GM20000 (cell line): ENCODE measurements around the gene ADAMTS19.

Experiments
- DNase-seq: peaks from one replicate; pipeline ENCODE4 v3.0.0; 2012; ENCODE audit warnings: low spot score
- TF ChIP-seq, protein P1 (sequence below): IDR thresholded peaks from 2 replicates; pipeline ENCODE4 v1.5.1; 2012; ENCODE audit warnings: mild to moderate bottlenecking, control low read depth; ENCODE audit errors: extremely low read depth, missing control alignments

ADAMTS19 gene

DNA sequence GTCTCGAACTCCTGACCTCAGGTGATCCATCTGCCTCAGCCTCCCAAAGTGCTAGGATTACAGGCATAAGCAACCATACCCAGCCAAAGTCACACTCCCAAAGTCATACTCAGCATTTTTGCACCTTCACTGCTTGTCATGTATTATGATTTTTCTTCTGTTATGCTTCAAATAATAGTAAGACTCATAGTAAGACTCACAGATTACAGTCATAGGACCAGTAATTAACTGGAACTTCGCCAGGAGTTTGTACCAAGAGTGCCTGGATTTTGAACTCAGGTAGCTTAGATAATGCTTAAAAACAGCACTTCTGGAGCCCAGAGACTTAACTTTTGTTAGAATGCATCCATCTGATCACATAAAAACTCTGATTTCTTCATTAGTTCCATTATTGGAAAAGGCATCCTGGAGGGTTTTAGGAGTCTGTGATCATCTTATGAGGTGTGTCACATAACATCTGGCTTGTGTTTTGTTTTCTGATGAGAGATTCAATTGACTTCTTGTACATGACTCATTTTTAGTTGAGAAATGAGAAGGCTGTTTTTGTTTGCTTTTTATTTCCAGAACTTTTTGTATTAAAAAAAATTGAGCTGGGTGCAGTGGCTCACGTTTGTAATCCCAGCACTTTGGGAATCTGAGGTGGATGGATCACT lies 131.5 kb downstream of the ADAMTS19 start:
- TF ChIP-seq, protein P1, sequence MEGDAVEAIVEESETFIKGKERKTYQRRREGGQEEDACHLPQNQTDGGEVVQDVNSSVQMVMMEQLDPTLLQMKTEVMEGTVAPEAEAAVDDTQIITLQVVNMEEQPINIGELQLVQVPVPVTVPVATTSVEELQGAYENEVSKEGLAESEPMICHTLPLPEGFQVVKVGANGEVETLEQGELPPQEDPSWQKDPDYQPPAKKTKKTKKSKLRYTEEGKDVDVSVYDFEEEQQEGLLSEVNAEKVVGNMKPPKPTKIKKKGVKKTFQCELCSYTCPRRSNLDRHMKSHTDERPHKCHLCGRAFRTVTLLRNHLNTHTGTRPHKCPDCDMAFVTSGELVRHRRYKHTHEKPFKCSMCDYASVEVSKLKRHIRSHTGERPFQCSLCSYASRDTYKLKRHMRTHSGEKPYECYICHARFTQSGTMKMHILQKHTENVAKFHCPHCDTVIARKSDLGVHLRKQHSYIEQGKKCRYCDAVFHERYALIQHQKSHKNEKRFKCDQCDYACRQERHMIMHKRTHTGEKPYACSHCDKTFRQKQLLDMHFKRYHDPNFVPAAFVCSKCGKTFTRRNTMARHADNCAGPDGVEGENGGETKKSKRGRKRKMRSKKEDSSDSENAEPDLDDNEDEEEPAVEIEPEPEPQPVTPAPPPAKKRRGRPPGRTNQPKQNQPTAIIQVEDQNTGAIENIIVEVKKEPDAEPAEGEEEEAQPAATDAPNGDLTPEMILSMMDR = no peak
- no peak for DNase-seq

DNA sequence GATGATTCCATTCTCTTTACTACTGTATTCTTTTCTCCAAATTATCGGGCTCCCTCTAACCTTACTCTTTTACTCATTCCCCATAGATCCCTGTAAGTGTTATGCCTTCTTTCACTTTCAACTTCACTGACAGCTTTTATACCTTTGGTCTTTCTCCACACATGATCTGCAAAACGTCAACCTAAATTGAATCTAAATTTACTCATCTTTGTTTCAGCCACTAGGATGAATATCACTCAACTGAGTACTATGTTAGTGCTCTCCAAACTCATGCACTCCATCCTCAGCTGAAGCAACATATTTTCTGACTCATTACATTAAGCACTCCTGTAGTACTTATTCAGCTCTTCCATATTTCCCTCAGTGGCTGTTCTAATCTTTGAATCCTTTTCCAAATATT lies 133.4 kb downstream of the ADAMTS19 start:
- TF ChIP-seq, protein P1 = no peak
- no peak for DNase-seq

DNA sequence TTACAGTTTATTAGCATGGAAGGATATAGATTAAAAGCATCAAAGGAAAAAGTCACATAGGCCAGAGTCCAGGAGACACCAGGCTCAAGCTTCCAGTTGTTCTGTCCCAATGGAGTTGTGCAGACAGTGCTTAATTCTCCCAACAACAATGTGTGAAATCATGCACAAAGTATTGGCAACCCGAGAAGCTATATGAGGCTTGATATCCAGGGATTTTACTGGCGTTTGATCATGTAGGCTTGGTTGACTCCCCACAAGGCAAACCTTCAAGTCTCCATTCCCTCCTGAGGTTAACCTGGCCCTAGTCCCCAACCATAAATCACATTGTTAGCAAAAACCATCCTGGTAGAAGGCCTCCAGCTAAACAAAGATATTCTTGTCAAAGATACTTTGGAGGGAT lies 141.5 kb downstream of the ADAMTS19 start:
- TF ChIP-seq, protein P1 = no peak
- no peak for DNase-seq

DNA sequence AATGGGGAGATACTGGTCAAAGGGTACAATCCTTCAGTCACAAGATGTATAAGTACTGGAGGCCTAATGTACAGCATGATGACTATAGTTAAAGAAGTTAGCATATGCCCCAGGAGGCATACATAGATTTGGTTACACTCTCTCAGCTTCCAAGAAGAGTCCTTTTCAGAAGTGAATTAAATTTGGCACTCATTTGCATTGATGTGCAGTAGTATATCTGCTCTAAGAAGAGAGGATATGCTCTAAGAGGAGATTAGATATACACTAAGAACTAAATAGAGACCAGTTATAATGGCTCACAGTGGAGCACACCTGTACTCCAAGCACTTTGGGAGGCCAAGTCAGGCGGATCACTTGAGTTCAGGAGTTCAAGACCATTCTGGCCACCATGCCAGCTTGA lies 148.3 kb downstream of the ADAMTS19 start:
- no peak for DNase-seq
- TF ChIP-seq, protein P1 = no peak

DNA sequence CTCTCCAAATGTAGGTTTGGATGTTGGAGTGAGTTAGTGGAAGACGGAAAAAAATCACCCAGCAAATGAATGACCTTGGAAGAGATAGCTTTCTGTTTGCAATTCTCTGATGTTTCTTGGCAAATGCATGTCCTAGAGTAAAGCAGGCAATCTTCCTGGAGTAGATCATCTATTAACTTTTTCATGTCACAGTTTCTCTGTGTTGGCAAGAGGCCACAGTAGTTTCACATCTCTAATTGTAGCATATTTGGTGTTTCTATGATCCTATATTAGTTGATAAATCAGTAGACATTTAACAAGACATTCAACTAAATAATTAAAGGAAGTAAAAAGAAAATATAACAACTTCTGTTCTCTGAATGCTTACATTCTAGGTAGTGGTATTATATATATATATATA lies 149.6 kb downstream of the ADAMTS19 start:
- TF ChIP-seq, protein P1 = no peak
- DNase-seq = no peak

DNA sequence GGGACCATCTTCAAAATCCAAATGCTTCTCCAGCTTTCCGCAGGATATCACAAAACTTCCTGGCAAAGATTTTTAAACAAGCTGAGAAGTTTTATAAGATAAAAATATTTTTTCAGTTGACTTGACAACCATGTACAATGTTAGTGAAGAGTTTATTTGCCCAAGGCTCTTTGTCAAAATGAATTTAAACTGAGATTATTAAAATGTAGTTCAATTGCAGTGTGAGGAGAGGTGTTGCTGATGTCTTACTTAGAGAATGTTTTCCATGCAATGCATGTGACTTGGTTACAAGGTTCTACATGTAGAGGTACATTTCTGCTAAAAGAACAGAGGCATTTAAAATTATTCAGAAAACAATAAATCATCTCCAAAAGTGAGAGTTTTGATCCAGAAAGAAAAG lies 156.4 kb downstream of the ADAMTS19 start:
- TF ChIP-seq, protein P1 = no peak
- no peak for DNase-seq

DNA sequence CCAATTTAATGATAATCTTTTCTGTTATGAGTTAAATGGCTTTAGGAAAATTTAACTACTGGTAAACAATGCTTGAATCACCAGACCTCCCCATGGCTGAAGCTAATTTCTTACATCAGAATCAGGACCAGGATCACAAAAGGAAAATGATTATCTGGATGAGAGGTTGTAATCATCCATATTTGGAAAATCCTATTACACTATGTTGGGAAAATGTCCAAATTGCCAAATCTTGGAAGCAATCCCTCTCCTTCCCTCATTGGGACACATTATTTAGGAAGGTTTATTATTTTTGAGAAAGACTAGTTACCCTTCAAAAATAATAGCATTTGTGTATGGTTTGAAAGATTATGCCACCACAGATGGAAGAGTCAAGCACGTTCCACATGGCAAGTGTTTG lies 157.1 kb downstream of the ADAMTS19 start:
- TF ChIP-seq, protein P1 = no peak
- no peak for DNase-seq
